ENCODE results near the gene C1QL1. TPM values are rescaled to one million over a fixed set of nuclear protein-coding genes. Genes with fewer than 3 reads are reported as not detected.

C1QL1 gene
- total and polyA plus RNA-seq, 2 experiments from 2014 or later: 25.2 to 38.6 TPM

DNA sequence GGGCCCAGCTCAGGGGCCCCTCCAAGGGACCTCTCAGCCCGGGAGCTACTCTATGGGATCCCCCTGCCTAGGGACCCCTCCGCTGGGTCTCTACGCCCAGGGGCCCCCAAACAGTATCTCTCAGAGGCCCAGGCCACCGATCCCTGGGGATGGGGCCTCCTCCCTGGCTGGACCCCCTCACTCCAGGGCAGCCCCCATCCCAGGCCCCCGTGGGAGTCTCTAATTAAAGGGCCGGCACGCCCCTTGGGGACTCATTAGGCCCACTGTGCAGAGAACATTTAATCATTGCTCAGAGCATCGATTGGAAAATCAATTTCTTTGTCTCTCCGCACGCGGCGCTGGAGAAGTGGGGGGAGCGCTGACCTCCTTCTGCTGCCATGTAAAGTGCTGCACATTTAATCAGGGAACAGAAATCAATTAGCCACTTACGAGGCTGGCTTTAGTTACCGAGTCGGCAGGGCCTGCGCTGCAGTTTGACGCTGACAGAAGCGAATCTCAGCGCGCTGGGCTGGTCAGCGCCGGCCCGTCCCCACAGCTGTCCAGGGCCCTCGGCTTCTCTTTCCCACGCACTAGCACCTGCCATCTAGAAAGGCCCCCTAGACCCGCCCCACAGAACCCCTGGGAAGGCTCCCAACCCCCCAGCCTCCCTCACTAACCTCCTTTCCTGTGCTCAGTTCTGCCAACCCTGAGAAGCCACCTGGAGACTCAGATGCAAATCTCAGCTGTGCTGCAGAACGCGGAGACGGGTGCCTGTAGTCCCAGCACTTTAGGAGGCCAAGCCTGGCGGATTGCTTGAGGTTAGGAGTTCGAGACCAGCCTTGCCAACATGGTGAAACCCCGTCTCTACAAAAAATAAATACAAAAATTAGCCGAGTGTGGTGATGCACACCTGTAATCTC is 20.2 kb upstream of the C1QL1 start:
- no peaks in the 10 kb centered on the region for H3K9me3 ChIP-seq (ENCODE audit: low read depth)
- H3K4me3 ChIP-seq: no peak overlapping the region
- TF ChIP-seq, protein P1, sequence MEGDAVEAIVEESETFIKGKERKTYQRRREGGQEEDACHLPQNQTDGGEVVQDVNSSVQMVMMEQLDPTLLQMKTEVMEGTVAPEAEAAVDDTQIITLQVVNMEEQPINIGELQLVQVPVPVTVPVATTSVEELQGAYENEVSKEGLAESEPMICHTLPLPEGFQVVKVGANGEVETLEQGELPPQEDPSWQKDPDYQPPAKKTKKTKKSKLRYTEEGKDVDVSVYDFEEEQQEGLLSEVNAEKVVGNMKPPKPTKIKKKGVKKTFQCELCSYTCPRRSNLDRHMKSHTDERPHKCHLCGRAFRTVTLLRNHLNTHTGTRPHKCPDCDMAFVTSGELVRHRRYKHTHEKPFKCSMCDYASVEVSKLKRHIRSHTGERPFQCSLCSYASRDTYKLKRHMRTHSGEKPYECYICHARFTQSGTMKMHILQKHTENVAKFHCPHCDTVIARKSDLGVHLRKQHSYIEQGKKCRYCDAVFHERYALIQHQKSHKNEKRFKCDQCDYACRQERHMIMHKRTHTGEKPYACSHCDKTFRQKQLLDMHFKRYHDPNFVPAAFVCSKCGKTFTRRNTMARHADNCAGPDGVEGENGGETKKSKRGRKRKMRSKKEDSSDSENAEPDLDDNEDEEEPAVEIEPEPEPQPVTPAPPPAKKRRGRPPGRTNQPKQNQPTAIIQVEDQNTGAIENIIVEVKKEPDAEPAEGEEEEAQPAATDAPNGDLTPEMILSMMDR (IDR thresholded peaks at IDR 0.05; ENCODE audit: low read depth, low read length): no peak
- H3K36me3 ChIP-seq: no peaks in the 10 kb centered on the region
- peaks cover 10% of the 10 kb centered on the region for H3K4me1 ChIP-seq (ENCODE audit: low read depth)
- no peaks in the 10 kb centered on the region for H3K27me3 ChIP-seq
- H3K27ac ChIP-seq: no peak overlapping the region
- no peak for DNase-seq (ENCODE audit: low read depth in 1 of 2, low spot score in 1 of 2)

DNA sequence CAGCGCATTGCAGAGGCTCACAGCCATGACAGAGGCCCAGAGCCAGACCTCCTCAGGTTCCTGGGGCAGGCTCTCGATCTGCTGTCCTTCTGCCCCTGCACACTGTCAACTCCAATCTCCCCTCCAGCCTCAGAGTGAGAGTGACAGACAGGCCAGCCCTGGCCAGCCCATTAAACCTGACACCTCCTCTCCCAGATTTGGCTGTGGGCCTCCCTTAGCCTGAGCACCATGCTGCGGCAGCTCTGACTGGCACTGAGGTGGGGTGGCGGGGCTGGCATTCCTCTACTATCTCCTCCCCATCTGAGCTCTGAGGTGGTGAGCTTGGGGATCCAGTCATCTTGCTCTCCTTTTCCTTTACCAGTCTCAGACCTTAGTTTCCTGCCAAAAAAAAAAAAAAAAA is 15.5 kb upstream of the C1QL1 start:
- peak in 1 of 2 donors; percentile 68 for DNase-seq (ENCODE audit: low read depth in 1 of 2, low spot score in 1 of 2)
- Histone ChIP-seq H3K36me3 (no peaks in the 10 kb centered on the region), H3K4me3 (no peak overlapping the region), H3K27me3 (no peaks in the 10 kb centered on the region), H3K9me3 (ENCODE audit: low read depth) (no peaks in the 10 kb centered on the region), H3K4me1 (ENCODE audit: low read depth) (peaks cover 44% of the 10 kb centered on the region), H3K27ac (peak overlapping the region; percentile 19)
- TF ChIP-seq, protein P1 (IDR thresholded peaks at IDR 0.05; ENCODE audit: low read depth, low read length): no peak

DNA sequence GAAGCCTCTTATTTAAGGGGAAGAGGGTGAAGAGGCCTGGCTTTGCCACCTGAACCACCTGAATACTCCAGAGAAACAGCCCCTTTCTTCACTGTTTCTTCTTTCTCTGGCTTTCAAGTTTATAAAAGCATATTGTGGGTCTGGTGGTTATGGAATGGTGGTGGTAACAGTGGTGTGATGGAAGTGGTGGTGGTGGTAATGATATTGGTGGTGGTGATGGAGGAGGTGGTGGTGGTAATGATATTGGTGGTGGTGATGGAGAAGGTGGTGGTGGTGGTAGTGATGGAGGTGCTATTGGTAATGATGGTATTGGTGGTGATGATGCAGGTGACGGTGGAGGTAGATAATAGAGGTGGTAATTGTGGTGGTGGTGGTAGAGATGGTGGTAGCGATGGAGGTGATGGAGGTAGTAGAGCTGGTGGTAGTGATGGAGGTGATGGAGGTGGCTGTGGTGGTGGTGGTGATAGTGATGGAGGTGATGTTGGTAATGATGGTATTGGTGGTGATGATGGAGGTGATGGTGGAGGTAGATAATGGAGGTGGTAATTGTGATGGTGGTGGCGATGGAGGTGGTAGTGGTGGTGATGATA is 14.1 kb upstream of the C1QL1 start:
- Histone ChIP-seq H3K4me1 (ENCODE audit: low read depth) (peaks cover 52% of the 10 kb centered on the region), H3K27ac (peak overlapping the region; percentile 19), H3K27me3 (no peaks in the 10 kb centered on the region), H3K36me3 (no peaks in the 10 kb centered on the region), H3K4me3 (no peak overlapping the region), H3K9me3 (ENCODE audit: low read depth) (no peaks in the 10 kb centered on the region)
- no peak for DNase-seq (ENCODE audit: low read depth in 1 of 2, low spot score in 1 of 2)
- TF ChIP-seq, protein P1 (IDR thresholded peaks at IDR 0.05; ENCODE audit: low read depth, low read length): no peak

DNA sequence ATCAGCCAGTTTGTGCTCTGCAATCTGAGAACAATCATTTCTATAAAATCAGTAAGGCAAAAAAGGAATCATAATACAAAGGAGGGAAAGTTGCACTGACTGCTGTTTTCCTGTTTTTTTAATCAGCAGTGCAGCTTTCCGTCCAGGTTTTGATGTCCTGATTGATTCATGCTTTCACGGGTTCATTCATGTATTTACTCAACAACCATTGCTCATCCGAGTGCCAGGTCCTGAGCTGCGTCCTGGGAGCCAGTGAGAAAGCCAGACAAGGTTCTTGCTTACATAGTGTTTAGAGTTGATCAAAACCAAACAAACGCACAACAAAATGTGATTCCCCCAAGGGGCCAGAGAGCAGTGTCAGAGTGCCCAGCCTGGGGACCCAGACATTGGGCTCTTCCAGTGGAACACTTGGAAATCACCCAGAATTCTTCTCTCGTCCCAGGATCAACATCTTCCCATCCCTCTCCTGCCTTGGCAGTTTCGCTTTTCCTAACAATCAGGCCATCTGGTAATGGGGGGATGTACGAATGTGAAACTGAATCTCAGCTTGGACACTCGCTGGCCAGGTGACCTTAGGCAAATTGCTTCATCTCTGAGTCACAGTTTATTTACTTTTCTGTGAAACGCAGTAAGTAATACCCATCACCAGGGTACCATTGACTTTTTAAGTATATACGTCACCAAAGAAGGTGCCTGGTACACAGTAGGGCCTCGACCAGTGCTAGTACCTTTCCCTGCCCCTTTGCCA is 13.3 kb upstream of the C1QL1 start:
- Histone ChIP-seq H3K36me3 (no peaks in the 10 kb centered on the region), H3K9me3 (ENCODE audit: low read depth) (no peaks in the 10 kb centered on the region), H3K27ac (peak overlapping the region; percentile 93), H3K4me1 (ENCODE audit: low read depth) (peaks cover 58% of the 10 kb centered on the region), H3K4me3 (no peak overlapping the region), H3K27me3 (no peaks in the 10 kb centered on the region)
- TF ChIP-seq, protein P1 (IDR thresholded peaks at IDR 0.05; ENCODE audit: low read depth, low read length): no peak
- DNase-seq (ENCODE audit: low read depth in 1 of 2, low spot score in 1 of 2): peak in 1 of 2 donors; percentile 24

DNA sequence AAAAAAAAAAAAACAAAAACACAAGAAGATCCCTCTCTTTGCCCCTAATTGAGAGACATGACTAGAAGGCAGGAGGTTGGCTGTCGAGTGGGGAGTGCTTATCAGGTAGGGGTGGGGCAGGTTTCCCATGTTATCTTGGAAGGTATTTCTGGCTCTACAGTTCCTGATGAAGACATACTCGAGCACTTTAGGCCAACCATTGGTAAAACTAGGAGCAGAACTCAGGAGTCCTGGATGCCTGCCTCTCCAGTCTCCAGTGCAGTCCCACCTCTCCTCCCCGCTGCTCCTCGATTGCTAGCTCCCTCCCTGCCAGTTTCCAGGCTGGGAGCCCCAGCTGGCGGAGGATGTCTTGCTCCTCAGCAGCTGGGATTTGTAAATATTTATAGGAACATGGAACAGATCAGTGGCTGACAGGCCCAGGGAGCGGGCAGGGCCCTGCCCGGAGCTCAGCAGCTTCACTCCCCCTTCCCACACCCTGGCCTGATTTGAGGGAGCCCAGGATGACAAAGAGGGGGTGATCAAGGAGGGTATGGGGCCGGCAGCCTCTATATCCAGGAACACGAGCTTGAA is 11.4 kb upstream of the C1QL1 start:
- TF ChIP-seq, protein P1 (IDR thresholded peaks at IDR 0.05; ENCODE audit: low read depth, low read length): no peak
- Histone ChIP-seq H3K4me3 (no peak overlapping the region), H3K36me3 (no peaks in the 10 kb centered on the region), H3K4me1 (ENCODE audit: low read depth) (peaks cover 63% of the 10 kb centered on the region), H3K27me3 (no peaks in the 10 kb centered on the region), H3K27ac (peak overlapping the region; percentile 93), H3K9me3 (ENCODE audit: low read depth) (no peaks in the 10 kb centered on the region)
- DNase-seq (ENCODE audit: low read depth in 1 of 2, low spot score in 1 of 2): peak in 1 of 2 donors; percentile 61
